GM10266 (cell line): ENCODE data around the gene ABCC12.

Source experiments
- DNase-seq: peaks from one replicate; pipeline ENCODE4 v3.0.0; 2012; ENCODE audit errors: extremely low spot score
- TF ChIP-seq, protein P1 (sequence below): IDR thresholded peaks from 2 replicates; pipeline ENCODE4 v1.5.1; 2012; ENCODE audit warnings: mild to moderate bottlenecking, low read depth; ENCODE audit not compliant: control insufficient read depth, insufficient read depth; ENCODE audit errors: missing control alignments

Gene ABCC12

DNA sequence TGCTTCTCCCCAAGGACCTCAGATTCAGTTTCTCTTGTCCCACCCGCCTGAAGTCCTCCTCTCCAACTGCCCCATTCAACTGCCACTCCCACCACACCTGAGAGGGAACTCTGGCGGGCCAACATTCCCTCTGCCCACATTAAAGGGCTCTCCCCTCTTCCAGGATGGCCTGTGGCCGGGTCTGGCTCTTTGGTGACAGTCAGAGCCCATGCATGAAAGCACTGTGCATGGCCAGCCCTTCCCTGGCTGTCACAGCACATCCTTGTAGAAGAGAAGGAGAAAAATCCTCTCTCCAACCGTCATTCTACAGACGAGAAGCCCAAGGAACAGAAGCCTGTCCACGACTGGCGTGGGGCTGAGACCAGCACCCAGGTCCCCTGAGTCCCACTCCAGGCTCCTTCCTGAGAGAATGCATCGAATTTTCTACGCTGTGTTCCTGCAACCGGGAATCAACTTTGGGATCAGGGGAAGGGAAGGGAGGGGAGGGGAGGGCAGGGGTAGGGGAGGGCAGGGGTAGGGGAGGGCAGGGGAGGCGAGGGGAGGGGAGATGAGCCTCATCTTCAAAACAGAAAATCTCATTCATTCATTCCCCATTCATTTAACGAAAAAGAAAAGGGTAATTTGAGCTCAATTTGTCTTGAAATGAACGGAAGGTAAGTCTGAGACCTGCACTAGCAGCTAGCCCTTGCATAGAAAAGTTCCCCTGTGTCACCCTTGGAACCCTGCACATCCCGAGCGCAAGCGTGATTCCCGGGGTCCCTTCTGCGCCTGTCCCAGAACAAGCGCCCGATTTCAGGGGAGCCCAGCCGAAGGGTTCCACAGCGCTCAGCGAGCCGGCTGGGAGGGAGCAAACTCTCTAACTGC is at the start of gene ABCC12:
Gene ABCC12, minus strand, starts transcription at position 68 of the 864 bp plus-strand sequence. CDS start 9,569 bp downstream, outside the sequence.
- TF ChIP-seq, protein P1, sequence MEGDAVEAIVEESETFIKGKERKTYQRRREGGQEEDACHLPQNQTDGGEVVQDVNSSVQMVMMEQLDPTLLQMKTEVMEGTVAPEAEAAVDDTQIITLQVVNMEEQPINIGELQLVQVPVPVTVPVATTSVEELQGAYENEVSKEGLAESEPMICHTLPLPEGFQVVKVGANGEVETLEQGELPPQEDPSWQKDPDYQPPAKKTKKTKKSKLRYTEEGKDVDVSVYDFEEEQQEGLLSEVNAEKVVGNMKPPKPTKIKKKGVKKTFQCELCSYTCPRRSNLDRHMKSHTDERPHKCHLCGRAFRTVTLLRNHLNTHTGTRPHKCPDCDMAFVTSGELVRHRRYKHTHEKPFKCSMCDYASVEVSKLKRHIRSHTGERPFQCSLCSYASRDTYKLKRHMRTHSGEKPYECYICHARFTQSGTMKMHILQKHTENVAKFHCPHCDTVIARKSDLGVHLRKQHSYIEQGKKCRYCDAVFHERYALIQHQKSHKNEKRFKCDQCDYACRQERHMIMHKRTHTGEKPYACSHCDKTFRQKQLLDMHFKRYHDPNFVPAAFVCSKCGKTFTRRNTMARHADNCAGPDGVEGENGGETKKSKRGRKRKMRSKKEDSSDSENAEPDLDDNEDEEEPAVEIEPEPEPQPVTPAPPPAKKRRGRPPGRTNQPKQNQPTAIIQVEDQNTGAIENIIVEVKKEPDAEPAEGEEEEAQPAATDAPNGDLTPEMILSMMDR = no peak
- no peak for DNase-seq

DNA sequence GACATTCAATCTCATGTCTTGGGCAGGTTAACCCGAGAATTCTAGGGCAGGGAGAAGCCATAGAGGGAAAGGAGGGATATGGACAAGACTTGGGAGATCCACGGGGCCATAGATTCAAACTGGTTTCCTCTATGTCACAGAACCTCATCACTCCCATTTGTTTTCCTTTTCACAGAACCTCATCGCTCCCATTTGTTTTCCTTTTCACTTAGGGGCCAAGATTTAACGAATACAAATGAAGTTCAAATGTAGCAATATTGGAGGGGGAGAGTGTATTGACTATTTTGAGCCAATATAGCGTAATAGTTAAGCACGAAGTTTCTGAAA is 49.0 kb upstream of the ABCC12 start:
- TF ChIP-seq, protein P1 = no peak
- no peak for DNase-seq

DNA sequence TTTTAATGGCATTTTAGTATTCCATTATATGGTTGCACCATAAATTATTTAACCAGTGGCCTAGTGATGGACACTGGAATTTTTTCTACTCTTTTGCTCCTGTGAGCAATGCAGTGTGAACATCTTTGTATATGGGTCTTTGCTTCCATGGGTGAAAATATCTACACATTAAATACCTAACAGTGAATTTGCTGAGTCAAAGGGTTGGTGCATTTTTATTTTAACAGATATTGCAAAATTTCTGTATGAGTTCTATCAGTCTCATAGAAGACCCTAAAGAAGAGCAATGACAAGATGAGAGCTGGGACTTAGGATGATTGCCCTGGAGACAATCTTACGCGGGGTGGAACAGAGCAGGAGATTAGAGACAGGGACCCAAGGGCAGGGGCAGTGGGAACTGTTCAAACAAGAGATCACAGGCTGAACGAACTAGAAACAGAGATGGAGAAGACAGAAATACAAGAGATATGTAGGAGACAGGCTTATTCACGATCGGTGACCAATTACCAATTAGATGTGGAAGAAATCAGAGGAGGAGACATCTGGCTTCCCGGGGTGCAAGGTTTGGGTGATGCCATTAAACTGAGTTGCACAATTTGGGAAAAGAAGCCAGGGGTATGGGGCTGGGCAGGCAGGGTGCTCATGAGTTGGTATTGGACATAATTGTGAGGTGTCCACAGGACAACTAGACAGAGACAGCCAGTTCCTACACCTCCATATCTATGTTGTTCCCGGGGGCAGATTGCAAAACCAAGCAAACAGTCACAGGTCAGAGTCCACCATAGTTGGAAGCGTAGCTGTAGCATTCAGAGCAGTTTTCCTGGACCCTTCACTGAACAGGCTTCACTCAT is 48.4 kb upstream of the ABCC12 start:
- no peak for DNase-seq
- TF ChIP-seq, protein P1 = no peak

DNA sequence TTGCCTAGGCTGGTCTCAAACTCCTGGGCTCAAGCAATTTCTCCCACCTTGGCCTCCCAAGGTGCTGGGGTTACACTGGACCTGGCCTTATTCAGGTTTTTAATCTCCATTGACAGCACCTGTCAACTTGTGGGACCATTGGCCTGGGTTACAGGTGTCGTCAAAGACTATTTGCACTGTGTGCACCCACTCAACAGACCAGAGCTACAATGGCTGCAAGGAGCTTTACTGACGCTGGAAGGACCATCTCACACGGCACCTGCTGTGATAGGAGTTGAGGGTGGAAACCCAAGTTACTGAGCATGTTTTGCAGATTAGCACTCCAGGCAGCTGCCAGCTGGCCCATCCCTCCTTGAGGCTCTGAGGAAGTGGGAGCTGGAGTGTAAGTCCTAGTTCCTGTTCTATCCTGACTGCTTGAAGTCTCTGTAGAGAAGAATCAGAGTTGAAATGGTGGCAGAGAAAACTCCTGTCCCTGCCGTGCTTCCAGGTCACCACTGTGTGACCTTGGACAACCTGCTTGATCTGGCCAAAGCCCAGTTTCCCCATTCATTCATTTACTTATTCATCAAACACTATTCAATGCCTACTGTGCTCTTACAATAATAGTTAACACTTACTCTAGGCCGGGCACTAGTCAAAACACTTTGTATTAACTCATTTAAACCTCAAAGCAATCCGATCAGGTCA is 45.9 kb upstream of the ABCC12 start:
- no peak for DNase-seq
- TF ChIP-seq, protein P1 = no peak

DNA sequence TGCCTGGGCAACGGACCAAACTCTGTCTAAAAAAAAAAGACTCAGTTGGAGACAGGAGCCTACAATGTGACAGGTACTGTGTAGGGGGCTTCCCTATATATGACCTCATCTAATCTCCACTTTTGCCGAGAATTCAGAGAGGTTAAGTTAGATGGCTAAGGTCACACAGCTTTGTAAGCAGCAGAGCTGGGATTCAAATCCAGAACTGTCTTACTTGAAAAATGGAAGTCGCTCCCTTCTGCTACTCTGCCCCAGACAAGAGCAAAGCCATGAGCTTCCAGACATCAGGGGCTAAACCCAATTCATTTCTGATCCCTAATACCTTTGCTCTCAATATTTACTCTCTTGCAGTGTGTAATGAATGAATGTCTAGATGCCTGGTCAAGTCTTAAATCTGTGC is 41.5 kb upstream of the ABCC12 start:
- no peak for DNase-seq
- TF ChIP-seq, protein P1 = no peak

DNA sequence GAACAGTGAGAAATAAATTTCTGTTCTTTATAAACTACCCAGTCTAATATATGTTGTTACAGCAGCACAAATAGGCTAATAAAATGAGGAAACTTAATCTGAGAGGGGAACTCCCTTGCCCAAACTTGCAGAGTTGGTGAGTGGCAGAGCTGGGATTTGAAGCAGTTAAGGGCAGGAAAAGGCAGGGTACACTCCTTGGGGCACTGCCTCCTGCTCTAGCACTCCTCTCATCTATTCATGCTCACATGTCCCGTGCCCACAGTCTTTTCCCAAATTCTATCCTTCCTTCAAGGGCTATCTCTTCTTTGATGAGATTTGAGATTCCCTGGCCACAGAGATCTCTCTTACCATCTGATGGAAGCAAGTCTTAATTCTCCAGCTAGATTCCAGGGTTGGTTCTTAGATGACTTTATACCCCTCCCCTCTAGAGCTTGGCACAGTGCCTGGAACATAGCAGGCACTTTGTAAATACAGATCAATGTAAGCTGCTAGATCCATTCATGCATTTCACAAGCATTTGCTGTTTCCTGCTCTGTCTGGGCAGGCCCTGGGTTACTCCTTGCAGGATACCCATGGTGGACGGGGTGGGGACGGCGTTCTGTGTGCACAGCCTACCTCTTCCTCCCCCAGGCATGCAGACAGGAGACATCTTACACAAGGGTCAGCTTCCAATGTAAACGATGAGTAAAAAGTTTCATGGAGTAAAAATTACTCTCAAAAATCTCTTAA is 39.2 kb upstream of the ABCC12 start:
- no peak for DNase-seq

More for the DNA sequence above, 39.2 kb upstream of the ABCC12 start:
- TF ChIP-seq, protein P1 = no peak
